Measurements from ENCODE around the gene PLXNB1.
"Not testable (repeated sequence)": the region's sequence is repeated elsewhere in the genome, so short reads cannot be mapped to it uniquely, and the experiment has no call there.

The PLXNB1 gene

GRCh38 chr3:48476426-48477053, 46.7 kb upstream of the PLXNB1 start:
- Histone ChIP-seq H3K4me2 (ENCODE audit: low read length) (no peak overlapping the region), H3K4me1 (no peaks in the 10 kb centered on the region), H3K79me2 (peaks cover 12% of the 10 kb centered on the region), H3K4me3 (ENCODE audit: low read depth, low read length) (no peak overlapping the region), H3K36me3 (ENCODE audit: control insufficient read depth, insufficient read depth, low read length) (no peaks in the 10 kb centered on the region), H3K9me3 (ENCODE audit: control insufficient read depth, low read length) (no peaks in the 10 kb centered on the region), H3K9ac (no peak overlapping the region), H3K27me3 (ENCODE audit: control insufficient read depth, insufficient read depth, low read length) (no peaks in the 10 kb centered on the region), H2AFZ (no peak overlapping the region), H3K27ac (no peak overlapping the region)
- no peak for TF ChIP-seq CTCF (IDR thresholded peaks at IDR 0.05)

- TF ChIP-seq CTCF (IDR thresholded peaks at IDR 0.05) = no peak
- Histone ChIP-seq H3K4me2 (ENCODE audit: low read length) (no peak overlapping the region), H3K36me3 (ENCODE audit: control insufficient read depth, insufficient read depth, low read length) (no peaks in the 10 kb centered on the region), H3K9ac (no peak overlapping the region), H3K27me3 (ENCODE audit: control insufficient read depth, insufficient read depth, low read length) (no peaks in the 10 kb centered on the region), H3K4me1 (no peaks in the 10 kb centered on the region), H2AFZ (no peak overlapping the region), H3K4me3 (ENCODE audit: low read depth, low read length) (no peak overlapping the region), H3K79me2 (peaks cover 21% of the 10 kb centered on the region), H3K27ac (peak overlapping the region; percentile 22), H3K9me3 (ENCODE audit: control insufficient read depth, low read length) (no peaks in the 10 kb centered on the region)
Measured at GRCh38 chr3:48475188-48475587, 45.3 kb upstream of the PLXNB1 start.

- no peaks in the 10 kb centered on the region for H3K9me3 ChIP-seq (ENCODE audit: control insufficient read depth, low read length)
- no peaks in the 10 kb centered on the region for H3K4me1 ChIP-seq
- H3K4me2 ChIP-seq (ENCODE audit: low read length) = no peak overlapping the region
- H3K36me3 ChIP-seq (ENCODE audit: control insufficient read depth, insufficient read depth, low read length) = no peaks in the 10 kb centered on the region
- H2AFZ ChIP-seq = no peak overlapping the region
- peaks cover 21% of the 10 kb centered on the region for H3K79me2 ChIP-seq
- H3K27me3 ChIP-seq (ENCODE audit: control insufficient read depth, insufficient read depth, low read length) = no peaks in the 10 kb centered on the region
- no peak overlapping the region for H3K4me3 ChIP-seq (ENCODE audit: low read depth, low read length)
- peak overlapping the region; percentile 22 for H3K27ac ChIP-seq
- TF ChIP-seq CTCF (IDR thresholded peaks at IDR 0.05) = no peak
- H3K9ac ChIP-seq = no peak overlapping the region
Measured at GRCh38 chr3:48474619-48475018, 44.7 kb upstream of the PLXNB1 start.

- H3K9ac ChIP-seq; H3K4me2 ChIP-seq (ENCODE audit: low read length); H3K9me3 ChIP-seq (ENCODE audit: control insufficient read depth, low read length); H3K27ac ChIP-seq; H3K27me3 ChIP-seq (ENCODE audit: control insufficient read depth, insufficient read depth, low read length); H3K36me3 ChIP-seq (ENCODE audit: control insufficient read depth, insufficient read depth, low read length); H2AFZ ChIP-seq; H3K4me1 ChIP-seq; H3K4me3 ChIP-seq (ENCODE audit: low read depth, low read length): not testable (repeated sequence)
- peaks cover 23% of the 10 kb centered on the region for H3K79me2 ChIP-seq
Measured at GRCh38 chr3:48474031-48474430, 44.1 kb upstream of the PLXNB1 start.

GRCh38 chr3:48473617-48473952, 43.7 kb upstream of the PLXNB1 start:
- Histone ChIP-seq H2AFZ (peak overlapping the region; percentile 86), H3K27ac (peak overlapping the region; percentile 93), H3K9me3 (ENCODE audit: control insufficient read depth, low read length) (no peaks in the 10 kb centered on the region), H3K36me3 (ENCODE audit: control insufficient read depth, insufficient read depth, low read length) (no peaks in the 10 kb centered on the region), H3K27me3 (ENCODE audit: control insufficient read depth, insufficient read depth, low read length) (no peaks in the 10 kb centered on the region), H3K9ac (no peak overlapping the region), H3K79me2 (peaks cover 27% of the 10 kb centered on the region), H3K4me2 (ENCODE audit: low read length) (peak overlapping the region; percentile 62), H3K4me3 (ENCODE audit: low read depth, low read length) (peak overlapping the region; percentile 61), H3K4me1 (no peaks in the 10 kb centered on the region)
- TF ChIP-seq CTCF (IDR thresholded peaks at IDR 0.05) = no peak

All from parathyroid adenoma (tissue), 2 donors.